ENCODE measurements around the gene B3GLCT.

Gene B3GLCT

GRCh38 chr13:31199849-31200636 is at the start of gene B3GLCT:
Gene B3GLCT (plus strand): TSS chr13:31199975. CDS start chr13:31200085, 110 bp downstream.
- H3K27ac ChIP-seq (ENCODE audit: low read length) = peak within 1 kb of the TSS; percentile 57; the same call in 1 of the 2 replicates
- H3K9me3 ChIP-seq (replicated peaks; ENCODE audit: insufficient read depth, low read length) = no peaks in the 10 kb centered on the region
- peak within 1 kb of the TSS; percentile 65; the same call in 1 of the 2 replicates for H2AFZ ChIP-seq (ENCODE audit: low read length)
- H3K36me3 ChIP-seq (replicated peaks; ENCODE audit: insufficient read depth, low read length) = no peaks in the 10 kb centered on the region
- H3K4me1 ChIP-seq (ENCODE audit: low read length) = no peaks in the 10 kb centered on the region
- peak; percentile 66 for DNase-seq
- H3K4me3 ChIP-seq (ENCODE audit: low read length) = peak within 1 kb of the TSS; percentile 57
- no peaks in the 10 kb centered on the region for H4K20me1 ChIP-seq (ENCODE audit: insufficient read depth, low read length)
- H3F3A ChIP-seq (ENCODE audit: insufficient read depth, low read length) = no peaks in the 10 kb centered on the region
- peak within 1 kb of the TSS; percentile 84; the same call in 1 of the 2 replicates for H3K4me2 ChIP-seq (ENCODE audit: low read depth, low read length)
- H3K79me2 ChIP-seq (ENCODE audit: low read length) = no peaks in the 10 kb centered on the region
- no peaks in the 10 kb centered on the region for H3K27me3 ChIP-seq (replicated peaks; ENCODE audit: insufficient read depth, low read length)
- peak within 1 kb of the TSS; percentile 65 for H3K9ac ChIP-seq (ENCODE audit: low read length)
- H3K9me2 ChIP-seq (replicated peaks; ENCODE audit: insufficient read depth, low read length) = no peaks in the 10 kb centered on the region
- TF ChIP-seq CTCF (IDR thresholded peaks at IDR 0.05; ENCODE audit: low read length) (peak; percentile 39), EZH2 (optimal IDR thresholded peaks at IDR 0.05; ENCODE audit: low read depth, low read length) (no peak), EZH2phosphoT487 (IDR thresholded peaks at IDR 0.05; ENCODE audit: low read length) (no peak)

GRCh38 chr13:31150315-31150985 is 49.3 kb upstream of the B3GLCT start:
- Histone ChIP-seq H3K9me2 (replicated peaks; ENCODE audit: insufficient read depth, low read length) (no peaks in the 10 kb centered on the region), H3K79me2 (ENCODE audit: low read length) (peaks cover 34% of the 10 kb centered on the region), H3F3A (ENCODE audit: insufficient read depth, low read length) (no peaks in the 10 kb centered on the region), H3K27me3 (replicated peaks; ENCODE audit: insufficient read depth, low read length) (no peaks in the 10 kb centered on the region), H3K4me3 (ENCODE audit: low read length) (no peak overlapping the region), H4K20me1 (ENCODE audit: insufficient read depth, low read length) (no peaks in the 10 kb centered on the region), H3K36me3 (replicated peaks; ENCODE audit: insufficient read depth, low read length) (no peaks in the 10 kb centered on the region; the same call in 1 of the 2 replicates), H3K9me3 (replicated peaks; ENCODE audit: insufficient read depth, low read length) (no peaks in the 10 kb centered on the region), H3K27ac (ENCODE audit: low read length) (no peak overlapping the region), H2AFZ (ENCODE audit: low read length) (no peak overlapping the region), H3K4me2 (ENCODE audit: low read depth, low read length) (no peak overlapping the region), H3K9ac (ENCODE audit: low read length) (no peak overlapping the region), H3K4me1 (ENCODE audit: low read length) (no peaks in the 10 kb centered on the region)
- no peak for TF ChIP-seq CTCF (IDR thresholded peaks at IDR 0.05; ENCODE audit: low read length)
- no peak for TF ChIP-seq EZH2 (optimal IDR thresholded peaks at IDR 0.05; ENCODE audit: low read depth, low read length)
- no peak for TF ChIP-seq EZH2phosphoT487 (IDR thresholded peaks at IDR 0.05; ENCODE audit: low read length)
- no peak for DNase-seq

GRCh38 chr13:31151837-31152236 is 47.9 kb upstream of the B3GLCT start:
- H3K36me3 ChIP-seq (replicated peaks; ENCODE audit: insufficient read depth, low read length) = no peaks in the 10 kb centered on the region; the same call in 1 of the 2 replicates
- TF ChIP-seq EZH2 (optimal IDR thresholded peaks at IDR 0.05; ENCODE audit: low read depth, low read length) (no peak), EZH2phosphoT487 (IDR thresholded peaks at IDR 0.05; ENCODE audit: low read length) (no peak), CTCF (IDR thresholded peaks at IDR 0.05; ENCODE audit: low read length) (no peak)
- H3K27me3 ChIP-seq (replicated peaks; ENCODE audit: insufficient read depth, low read length) = no peaks in the 10 kb centered on the region

More at GRCh38 chr13:31151837-31152236, 47.9 kb upstream of the B3GLCT start:
- H2AFZ ChIP-seq (ENCODE audit: low read length) = no peak overlapping the region
- no peaks in the 10 kb centered on the region for H4K20me1 ChIP-seq (ENCODE audit: insufficient read depth, low read length)
- no peaks in the 10 kb centered on the region for H3K9me3 ChIP-seq (replicated peaks; ENCODE audit: insufficient read depth, low read length)
- no peak for DNase-seq
- no peak overlapping the region for H3K27ac ChIP-seq (ENCODE audit: low read length)
- peaks cover 37% of the 10 kb centered on the region for H3K79me2 ChIP-seq (ENCODE audit: low read length)
- no peaks in the 10 kb centered on the region for H3K9me2 ChIP-seq (replicated peaks; ENCODE audit: insufficient read depth, low read length)
- no peaks in the 10 kb centered on the region for H3K4me1 ChIP-seq (ENCODE audit: low read length)
- no peak overlapping the region for H3K9ac ChIP-seq (ENCODE audit: low read length)
- H3F3A ChIP-seq (ENCODE audit: insufficient read depth, low read length) = no peaks in the 10 kb centered on the region
- H3K4me2 ChIP-seq (ENCODE audit: low read depth, low read length) = no peak overlapping the region
- H3K4me3 ChIP-seq (ENCODE audit: low read length) = no peak overlapping the region
